NCI-H1105 (cell line): ENCODE data around the gene XXYLT1.
"Not testable (repeated sequence)": the region's sequence is repeated elsewhere in the genome, so short reads cannot be mapped to it uniquely, and the experiment has no call there.

Source experiments
- DNase-seq: peaks from one replicate; lab custom pipeline; 2025; lab: John Stamatoyannopoulos, UW

The XXYLT1 gene

DNA sequence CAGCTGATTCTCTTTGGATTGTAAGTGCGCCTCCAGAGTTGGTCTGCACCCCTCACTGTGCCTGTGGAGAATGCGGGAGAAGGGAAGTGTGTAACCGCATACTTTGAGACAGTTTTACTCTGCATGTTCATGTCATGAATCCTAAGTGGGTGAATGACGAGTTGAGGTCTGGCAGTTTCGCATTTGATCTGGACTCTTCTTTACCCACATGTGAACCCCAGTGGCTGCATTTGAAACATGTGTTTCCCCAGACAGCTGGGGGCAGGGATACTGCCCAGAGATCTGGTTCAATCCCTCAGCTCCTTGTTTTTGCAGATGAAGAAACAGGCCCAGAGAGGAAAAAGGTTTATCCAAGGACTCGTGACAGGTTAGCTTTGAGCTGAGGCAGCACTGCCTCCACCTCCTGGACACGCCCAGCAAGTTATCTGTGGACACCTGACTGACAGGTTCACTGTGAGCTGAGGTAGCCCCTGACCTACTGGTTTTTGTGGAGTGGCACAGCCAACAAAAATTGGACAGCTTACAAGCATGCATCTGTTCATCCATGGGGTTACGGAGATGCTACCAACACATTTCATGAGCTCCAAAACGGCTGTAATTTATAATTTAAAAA is 207.3 kb downstream of the XXYLT1 start:
- no peak for DNase-seq

GRCh38 chr3:195062866-195063540 is 208.0 kb downstream of the XXYLT1 start:
- DNase-seq = no peak

GRCh38 chr3:195061756-195062655 is 209.0 kb downstream of the XXYLT1 start:
- DNase-seq = no peak

DNA sequence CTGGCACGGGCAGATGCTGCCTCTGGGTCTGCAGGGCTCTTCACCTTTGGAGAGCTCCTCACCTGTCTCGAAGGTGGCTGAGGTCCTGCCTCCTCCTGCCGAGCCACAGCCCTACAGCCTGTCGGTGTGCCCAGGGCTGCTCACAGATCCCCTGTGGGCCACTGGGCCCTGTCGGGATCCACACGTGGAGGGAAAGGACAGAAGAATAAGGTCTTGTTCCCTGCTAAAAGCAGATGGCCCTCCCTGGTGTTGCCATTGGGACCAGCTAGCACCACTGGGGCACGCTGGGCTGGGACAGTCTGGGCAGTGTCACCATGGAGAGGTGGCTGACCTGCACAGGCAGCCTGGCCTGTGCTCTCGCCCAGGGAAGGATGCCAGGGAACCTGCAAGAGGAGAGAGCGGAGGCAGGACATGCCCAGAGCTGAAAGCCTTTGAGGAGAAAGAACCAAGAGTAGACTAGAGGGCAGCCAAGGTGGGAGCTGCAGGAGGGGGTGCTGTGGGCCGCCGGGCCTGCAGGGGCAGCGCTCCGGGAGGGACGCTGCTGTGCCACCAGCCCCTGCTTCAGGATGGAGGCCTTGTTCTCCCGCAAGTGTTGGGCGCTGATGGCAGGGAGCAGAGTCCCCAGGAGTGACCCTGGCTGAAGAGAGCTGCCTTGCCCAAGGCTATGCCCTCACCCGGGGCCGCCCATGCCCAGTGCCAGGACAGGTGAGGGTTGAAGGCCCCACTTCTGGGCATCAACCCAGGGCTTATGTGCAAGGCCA is 210.2 kb downstream of the XXYLT1 start:
- DNase-seq = no peak

DNA sequence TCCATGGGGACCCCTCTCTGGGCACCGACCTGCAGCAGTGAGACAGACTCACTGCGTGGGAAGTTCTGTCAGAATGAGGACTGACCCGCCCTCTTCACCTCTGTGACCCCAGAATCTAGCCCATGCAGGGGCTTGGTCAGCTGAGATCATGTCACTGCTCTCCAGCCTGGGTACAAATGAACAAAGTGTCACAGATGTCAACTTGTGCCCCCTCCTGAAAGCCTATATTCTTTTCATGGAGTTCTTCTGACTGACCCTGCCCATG is 210.8 kb downstream of the XXYLT1 start:
- DNase-seq = no peak

DNA sequence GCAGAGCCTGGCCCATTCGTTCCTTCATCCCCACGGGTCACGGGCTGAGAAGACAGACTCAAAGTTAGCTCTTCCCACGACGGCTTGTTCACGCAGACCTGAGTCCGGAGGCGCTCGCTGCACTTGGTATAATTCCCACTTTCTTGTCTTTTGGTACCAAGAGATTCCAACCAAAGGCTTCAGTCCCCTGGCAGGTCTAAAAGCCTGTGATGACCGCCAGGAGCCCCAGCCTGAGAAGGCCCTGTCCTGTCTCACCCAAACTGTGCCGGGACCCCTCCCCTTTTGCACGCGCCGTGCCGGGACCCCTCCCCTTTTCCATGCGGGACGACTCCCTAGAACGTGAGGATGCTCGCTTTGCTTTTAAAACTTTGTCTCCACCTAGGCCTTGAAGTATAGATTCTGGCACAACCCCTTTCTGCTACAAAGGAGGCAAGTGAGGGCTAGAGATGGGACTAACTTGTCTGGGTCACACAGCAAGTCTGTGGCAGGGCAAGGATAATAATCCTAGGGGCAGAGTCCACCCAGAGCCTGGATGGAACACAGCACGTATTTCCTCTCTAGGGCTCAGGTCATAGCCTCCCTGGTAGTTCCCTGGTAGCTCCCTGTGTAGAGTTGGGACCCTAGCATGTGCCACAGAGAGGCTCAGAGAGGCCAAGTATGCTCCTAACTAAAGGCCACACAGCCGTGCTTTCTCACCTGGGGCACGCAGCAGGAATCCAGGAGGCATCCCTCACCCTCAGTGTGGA is 211.3 kb downstream of the XXYLT1 start:
- DNase-seq = no peak

- DNase-seq = no peak
Measured at GRCh38 chr3:195059006-195059350, 212.0 kb downstream of the XXYLT1 start.

GRCh38 chr3:195058336-195059005 is 212.5 kb downstream of the XXYLT1 start:
- no peak for DNase-seq

- no peak for DNase-seq
Measured at GRCh38 chr3:195057716-195058115, 213.2 kb downstream of the XXYLT1 start.

GRCh38 chr3:195056506-195056905 is 214.5 kb downstream of the XXYLT1 start:
- no peak for DNase-seq

GRCh38 chr3:195054311-195054710 is 216.6 kb downstream of the XXYLT1 start:
- DNase-seq = no peak

DNA sequence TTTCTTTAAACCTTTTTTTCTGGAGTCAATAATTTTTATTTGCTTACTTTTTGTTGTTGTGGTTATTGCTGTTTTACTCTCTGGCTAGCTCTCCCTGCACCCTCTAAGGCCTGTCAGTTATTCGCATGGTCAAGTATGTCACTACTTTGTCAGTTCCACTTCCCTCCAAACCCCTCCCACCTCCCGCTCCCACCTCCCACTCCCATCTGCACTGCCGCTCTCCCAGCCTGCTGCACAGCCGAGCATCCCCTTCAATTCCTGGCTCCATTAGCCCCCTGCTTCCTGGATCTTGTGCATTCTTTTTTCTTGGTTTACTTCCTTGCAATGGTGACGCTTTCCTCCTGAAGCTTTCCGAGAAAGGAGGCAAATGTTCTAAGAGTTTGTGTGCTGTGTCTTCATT is 218.0 kb downstream of the XXYLT1 start:
- DNase-seq = no peak

- not testable (repeated sequence) for DNase-seq
Measured at GRCh38 chr3:195050296-195050695, 220.7 kb downstream of the XXYLT1 start.

DNA sequence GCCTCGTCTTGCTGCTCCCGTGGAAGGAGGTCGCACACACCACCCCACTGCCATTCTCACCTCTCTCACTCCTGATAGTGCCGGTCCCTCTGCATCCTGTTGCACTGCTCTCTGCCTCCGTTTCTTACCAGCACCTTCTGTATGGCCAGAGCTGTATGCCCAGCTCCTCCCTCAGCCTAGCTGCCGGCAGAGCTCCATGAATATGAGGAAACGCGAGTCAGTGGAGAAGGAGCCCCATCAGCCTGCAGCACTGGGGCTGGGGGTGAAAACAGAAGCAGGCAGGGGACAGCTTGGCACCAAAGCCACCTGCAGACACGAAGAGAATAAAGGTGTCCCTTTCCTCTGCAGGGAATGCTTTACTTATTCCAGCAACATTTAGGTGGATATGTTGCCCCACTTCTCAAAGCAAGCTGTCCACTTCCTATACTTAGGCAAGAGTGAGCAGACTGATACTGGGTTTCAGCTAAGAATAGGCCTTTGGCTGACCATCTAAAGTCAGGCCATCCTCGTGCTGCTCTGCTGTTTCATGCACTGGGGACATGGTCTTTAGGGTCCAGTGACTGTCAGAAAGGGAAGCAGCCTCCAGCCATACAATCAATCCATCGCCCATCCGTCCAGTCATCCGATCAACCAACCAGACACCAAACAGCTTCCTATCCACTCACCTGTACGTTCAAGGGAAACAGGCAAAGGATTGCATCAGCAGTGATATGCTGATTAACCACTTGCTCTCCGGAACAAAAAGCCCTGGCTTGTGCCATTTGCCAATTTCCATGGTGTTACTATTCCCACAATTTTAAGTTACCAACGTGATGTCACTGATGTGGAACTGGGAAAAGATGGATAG is 222.7 kb downstream of the XXYLT1 start:
- DNase-seq = no peak

- DNase-seq = no peak
Measured at GRCh38 chr3:195047536-195047935, 223.4 kb downstream of the XXYLT1 start.

- no peak for DNase-seq
Measured at GRCh38 chr3:195046441-195046840, 224.5 kb downstream of the XXYLT1 start.

DNA sequence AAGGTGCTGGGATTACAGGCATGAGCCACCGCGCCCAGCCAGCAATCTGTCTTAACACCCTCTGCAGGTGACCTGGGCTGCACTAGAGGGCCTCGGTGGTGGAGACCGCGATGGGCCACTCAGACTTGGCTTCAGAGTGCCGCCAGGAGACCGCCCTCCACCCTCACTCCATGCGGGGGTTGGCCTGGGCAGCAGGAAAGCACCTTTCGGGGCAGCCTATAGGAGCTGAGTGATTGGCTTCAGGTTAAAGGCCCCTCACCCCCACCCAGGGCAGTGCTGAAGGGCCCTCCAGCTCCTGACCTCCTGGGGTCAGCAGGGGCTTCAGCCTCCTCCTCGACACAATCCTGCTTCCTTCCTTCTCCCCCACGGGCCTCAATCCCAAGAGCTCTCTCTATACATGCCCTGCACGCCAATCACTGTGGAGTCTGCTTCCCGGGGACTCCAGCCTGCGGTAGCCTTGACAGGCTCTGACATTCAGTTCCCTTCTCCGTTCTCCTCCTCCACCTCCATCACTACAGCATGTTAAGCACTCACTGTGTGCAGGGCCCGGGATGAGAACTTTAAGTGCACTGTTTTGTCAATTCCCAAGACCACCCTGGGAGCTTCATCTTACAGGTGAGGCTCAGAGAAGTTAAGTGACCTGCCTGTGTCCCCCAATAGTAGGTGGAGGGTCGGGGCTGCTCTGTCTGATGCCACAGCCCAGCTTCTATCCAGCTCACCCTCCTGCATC is 225.3 kb downstream of the XXYLT1 start:
- DNase-seq = no peak

DNA sequence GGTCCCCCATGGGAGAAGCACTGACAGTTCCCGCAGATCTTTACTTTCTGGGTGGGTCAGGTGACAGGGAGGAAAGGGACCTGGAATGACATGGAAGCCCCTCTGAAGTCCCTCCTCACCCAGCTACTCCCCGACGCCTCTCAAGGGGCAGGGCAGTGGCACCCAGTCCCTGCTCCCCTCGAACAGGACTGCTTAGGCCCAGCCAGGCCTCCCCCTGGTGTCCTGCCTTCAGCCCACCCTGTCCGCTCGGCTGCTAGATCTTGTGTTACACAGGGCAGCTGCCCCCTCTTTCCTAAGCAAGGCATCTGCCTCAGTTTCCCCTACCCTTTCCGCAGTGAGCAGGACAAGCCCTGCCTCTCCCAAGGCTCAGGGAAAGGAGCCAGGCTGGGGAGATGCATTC is 226.5 kb downstream of the XXYLT1 start:
- no peak for DNase-seq

DNA sequence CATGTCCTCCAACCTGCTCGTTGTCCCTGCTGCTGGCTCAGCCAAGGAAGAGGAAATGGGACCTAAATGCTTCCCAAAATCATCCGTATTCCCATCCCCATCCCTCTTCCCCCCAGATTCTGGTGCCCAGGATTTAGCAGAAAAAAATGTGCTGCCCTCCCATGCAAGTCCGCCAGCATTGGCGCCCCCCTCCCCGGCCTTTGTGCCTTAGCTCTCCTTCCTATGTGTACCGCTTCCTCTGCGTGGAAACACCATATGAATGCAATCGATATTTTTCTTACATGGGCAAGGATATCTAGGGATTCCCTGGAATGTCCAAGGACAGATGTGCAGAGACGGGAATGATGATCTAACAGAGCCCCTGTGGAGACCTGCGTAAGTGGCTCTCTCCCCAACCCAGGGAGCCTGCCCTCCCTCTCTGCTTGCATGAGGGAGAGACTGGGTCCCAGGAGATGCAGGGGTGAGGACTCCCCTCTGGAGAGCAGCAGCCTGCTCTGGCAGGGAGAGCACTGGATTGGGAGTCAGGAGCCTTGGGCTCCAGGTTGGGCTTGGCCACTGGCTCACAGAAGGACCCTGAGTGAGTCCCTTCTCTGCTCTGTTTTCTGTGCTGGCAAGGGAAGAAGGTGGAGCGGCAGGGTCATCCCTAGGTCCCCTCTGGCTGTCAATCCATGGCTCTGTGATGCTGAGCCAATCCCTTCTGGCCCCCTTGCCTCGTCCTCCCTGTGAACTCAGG is 227.2 kb downstream of the XXYLT1 start:
- DNase-seq = no peak
